Ammon's horn (tissue), 1 donor: ENCODE results near the gene DYRK2.

Experiments used
- DNase-seq: peaks from one replicate; pipeline ENCODE4 v3.0.0-alpha.2; 2016; ENCODE audit warnings: low spot score

Gene DYRK2

DNA sequence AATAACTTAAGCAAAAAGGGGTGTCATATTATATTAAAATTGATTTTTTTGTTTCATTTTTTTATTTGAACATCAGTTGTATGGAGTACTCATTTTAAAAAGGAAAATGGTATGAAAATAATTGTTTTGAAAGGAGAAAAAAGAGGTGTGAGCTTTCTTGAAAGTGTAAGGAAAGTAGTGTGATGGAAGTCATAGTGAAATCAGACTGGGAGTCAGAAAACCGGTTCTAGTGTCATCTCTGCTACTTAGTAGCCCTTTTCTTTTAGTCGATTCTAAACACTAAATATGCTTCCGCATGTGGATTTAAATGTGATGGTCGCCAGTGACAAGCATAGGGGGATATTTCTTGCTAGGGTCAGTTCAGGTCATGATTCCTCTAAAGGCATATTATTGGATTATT lies 1.8 kb upstream of the DYRK2 start:
- no peak for DNase-seq

- no peak for DNase-seq
Observed at GRCh38 chr12:67647181-67647798, 1.3 kb upstream of the DYRK2 start.

DNA sequence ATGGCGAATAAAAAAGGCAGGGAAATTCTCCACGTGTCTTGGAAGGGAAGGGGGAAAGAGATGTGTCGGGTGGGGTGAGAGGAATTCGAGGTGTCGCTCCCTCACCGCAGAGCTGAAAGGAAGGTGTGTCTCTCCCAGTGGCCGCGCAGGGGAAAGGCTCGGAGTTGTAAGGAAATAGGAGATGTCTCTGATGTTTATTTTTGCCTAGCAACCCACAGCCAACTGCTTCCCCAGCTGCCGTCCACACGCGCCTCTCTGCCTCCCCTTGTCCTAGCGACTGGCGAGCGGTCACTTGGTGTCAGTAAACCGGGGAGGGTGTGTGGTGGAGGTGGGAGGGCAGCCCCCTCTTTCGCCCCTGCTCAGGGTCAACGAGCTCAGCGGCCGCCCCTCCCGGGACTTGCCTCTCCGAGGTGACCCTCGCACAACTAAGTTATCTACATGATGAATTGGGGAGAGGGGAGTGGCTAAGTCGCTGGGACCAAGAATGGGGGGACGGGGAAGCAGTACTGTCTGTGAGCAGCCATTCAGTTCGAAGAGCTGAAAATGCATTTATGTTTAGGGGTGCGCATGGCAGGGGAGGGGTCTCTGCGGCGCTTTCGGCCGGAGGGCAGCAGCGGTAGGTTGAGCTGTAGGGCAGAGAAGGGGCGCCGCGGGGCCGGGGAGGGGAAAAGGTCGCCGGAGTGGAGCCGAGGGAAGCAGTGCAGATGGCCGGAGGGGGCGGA lies 585 bp upstream of the DYRK2 start:
- peak; percentile 84 for DNase-seq

DNA sequence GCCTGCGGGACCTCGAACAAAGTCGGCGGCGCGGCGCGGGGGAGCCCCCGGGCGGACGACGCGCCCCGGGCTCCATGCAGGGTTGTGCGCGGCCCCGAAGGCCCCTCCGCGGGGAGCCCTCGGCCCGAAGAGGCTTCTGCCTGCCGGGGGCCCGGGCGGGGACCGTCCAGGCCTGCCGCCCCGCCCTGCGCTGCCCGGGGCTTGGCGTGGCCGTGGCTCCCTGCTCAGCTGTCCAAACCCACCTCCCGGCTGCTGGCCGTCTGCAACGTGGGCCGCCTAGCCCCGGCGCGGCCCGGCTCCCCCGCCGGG lies 670 bp downstream of the DYRK2 start:
- no peak for DNase-seq

DNA sequence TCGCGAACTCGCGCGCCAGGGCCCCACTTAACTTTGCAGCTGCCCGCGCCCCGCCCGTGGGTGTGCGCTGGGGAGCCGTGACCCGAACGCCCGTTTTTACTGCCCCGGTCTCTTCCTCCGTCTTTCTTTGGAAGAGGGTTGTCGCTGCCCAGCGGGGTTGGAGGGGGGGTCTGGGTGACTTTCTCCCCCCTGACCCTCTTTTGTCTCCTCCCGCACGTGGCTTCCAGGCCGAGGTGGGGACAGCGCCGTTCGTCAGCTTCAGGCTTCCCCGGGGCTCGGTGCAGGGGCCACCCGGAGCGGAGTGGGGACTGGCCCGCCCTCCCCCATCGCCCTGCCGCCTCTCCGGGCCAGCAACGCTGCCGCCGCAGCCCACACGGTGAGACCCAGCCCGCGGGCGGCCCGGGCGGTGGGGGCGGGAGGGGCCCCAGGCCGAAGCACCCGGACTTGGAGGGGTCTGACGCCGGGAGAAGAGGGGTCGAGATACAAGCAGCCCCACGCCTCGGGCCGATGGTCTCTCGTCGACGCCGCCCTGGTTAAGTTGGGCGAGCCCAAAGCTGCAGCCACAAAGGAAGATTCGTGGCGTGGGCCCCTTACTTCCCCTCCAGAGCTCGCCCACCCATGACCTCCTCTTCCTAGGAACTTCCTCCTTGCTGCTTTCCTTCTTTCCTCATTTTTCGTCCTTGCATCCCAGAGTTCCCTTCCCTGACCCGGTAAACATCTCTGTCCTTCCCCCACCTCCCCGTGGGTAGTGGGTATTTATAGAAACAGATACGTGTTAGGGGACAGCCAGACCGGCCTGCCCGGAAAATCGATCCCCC lies 1.2 kb downstream of the DYRK2 start:
- peak; percentile 34 for DNase-seq

DNA sequence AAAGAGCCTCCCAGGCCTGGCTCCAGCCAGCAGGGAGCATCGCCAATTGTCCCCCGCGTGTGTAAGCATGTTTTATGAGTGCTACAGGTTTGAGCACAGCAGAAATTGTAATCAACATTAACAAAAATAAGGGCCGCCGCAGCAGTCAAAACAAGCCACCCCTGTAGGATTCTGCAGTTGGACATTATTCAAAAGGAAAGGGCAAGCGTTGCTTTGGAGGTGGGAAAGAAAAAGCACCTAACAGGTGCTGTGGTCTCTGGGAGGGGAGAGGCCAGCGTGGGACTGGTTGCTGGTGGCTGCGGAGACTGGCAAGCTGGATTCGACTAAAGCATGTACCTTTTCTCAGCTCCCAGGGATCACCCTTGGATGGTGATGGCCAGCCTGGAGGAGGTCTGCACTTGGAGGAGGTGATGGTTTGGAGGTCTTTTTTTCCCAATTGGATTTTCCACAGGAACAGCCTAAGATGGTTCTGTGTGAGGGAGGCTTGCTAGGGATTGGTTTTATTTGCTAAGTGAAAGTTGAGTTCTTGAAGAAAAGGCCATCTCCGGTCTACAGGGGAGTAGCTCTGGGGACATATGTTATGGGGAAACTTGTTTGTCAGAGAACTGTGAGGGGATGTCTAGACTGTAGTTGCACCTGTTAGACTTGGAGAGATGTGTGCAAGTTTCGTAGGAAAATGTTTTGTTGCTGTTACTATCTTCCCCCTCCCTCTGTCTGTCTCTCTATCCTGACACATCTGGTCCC lies 2.0 kb downstream of the DYRK2 start:
- DNase-seq = peak; percentile 13

DNA sequence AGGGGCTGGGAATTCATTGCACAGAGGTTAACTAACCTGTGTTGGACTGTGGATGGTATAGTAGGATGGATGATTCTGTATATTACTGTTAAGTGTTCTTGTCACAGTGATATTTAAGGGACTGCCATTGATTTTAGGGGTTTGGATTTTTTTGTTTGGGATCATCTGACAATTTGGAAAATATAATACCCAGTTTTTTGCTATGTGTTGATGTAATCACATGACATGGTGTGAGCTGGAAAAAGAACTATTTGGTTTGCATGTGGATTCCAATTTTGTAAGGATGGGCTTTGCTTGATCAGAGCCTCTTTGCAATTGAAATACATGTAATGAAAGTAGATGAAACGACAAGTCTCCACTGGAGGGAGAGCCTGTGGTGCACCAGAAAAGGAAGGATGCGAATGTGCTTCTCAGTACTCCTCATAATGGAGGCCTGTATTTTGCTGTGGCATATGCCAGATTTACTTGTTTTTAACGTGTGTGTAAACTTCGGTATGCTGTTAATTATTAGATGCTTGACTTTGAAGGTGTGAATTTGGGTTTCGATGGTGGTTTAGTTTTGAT lies 2.7 kb downstream of the DYRK2 start:
- peak; percentile 70 for DNase-seq

DNA sequence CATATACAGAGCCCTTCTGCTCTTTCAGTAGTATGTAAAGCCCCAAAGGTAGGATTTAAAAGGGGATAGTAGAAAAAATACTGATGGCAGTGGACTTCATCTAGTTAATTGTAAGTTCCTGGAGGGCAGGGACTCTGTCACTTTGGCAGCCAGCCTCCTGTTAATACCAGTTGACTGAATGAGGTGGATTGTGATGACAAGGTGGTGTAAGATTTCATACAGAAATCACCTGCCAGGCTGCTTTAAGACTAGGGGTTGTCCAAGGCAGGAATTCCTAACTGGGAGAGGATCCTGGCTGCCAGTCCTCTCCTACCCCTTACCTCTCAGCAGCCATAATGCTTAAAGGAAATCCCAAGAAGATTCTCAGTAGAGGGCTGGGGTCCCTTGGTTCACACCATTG lies 7.3 kb downstream of the DYRK2 start:
- DNase-seq = no peak

GRCh38 chr12:67656251-67656650 lies 7.7 kb downstream of the DYRK2 start:
- DNase-seq = no peak

DNA sequence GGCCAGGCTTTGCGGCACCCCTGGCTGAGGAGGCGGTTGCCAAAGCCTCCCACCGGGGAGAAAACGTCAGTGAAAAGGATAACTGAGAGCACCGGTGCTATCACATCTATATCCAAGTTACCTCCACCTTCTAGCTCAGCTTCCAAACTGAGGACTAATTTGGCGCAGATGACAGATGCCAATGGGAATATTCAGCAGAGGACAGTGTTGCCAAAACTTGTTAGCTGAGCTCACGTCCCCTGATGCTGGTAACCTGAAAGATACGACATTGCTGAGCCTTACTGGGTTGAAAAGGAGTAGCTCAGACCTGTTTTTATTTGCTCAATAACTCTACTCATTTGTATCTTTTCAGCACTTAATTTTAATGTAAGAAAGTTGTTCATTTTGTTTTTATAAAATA lies 9.9 kb downstream of the DYRK2 start:
- DNase-seq = no peak

GRCh38 chr12:67659292-67659691 lies 10.7 kb downstream of the DYRK2 start:
- DNase-seq = no peak

DNA sequence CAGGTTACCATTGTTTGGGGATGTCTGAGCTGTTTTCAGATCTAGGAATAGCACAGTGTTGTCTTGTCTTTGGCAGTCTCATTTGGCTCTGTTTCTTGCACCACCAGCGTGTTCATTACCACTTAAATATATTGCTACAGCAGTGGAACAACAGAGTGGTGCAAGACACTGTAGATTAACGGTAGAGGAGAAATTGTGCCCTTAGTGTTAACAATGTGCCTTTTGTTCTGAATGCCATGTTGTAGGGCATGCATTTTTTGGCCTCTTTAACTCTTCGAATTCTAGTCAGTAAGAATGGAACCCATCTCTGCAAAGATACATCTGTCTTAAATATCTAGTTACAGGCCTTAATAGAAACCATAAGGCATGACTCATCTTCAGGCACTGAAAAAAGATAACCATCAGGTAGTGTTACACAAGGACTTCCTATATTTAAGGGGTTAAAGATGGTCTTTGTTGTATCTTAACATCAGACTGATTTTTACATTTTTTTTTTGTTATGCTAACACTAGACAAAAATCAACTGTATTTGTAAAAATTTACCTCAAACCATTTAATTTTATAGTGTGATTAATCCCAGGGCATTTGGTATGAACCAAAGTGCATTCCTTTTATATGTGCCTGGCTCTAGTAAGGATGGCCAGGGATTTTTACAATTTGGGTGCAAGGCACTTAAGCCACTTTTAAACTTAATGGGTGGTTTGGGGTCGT lies 12.9 kb downstream of the DYRK2 start:
- peak; percentile 40 for DNase-seq

GRCh38 chr12:67662910-67663538 lies 14.5 kb downstream of the DYRK2 start:
- peak; percentile 27 for DNase-seq

DNA sequence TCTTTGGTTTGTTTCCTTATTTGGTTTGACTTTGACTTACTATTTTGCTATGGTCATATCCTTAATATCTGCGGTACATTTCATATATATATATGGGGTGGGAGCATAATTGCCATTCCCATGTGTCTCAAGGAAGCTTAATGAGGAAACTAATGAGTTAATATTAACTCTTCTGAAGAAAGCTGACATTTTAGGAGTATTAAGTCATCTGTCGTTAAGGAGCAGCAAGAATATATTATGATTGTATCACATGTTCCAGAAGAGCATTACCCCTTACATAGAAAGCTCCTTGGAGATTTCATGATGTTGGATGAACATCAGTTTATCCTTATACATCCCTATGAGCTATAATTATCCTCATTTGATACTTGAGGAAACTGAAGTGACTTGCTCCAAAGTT lies 15.6 kb downstream of the DYRK2 start:
- DNase-seq = no peak

- DNase-seq = no peak
Observed at GRCh38 chr12:67665679-67666078, 17.1 kb downstream of the DYRK2 start.

DNA sequence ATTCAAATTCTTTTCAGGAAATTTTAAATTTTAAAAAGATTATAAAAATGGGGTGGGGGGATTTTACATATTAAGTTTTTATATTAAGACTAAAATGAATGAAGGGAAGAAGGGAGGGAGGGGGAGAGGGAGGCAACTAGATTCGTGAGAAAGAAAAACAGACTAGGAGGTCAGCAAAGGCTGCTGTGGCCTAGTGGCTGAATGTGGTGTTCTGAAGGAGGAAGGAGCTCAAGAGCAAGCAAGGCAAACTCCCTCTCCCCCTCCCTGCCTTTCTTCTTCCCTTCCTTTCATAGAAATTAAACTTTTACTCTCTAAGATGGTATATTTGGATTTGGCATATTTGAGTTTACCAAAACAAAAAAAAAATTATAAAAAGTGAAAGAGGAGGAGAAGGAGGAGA lies 18.1 kb downstream of the DYRK2 start:
- DNase-seq = no peak

DNA sequence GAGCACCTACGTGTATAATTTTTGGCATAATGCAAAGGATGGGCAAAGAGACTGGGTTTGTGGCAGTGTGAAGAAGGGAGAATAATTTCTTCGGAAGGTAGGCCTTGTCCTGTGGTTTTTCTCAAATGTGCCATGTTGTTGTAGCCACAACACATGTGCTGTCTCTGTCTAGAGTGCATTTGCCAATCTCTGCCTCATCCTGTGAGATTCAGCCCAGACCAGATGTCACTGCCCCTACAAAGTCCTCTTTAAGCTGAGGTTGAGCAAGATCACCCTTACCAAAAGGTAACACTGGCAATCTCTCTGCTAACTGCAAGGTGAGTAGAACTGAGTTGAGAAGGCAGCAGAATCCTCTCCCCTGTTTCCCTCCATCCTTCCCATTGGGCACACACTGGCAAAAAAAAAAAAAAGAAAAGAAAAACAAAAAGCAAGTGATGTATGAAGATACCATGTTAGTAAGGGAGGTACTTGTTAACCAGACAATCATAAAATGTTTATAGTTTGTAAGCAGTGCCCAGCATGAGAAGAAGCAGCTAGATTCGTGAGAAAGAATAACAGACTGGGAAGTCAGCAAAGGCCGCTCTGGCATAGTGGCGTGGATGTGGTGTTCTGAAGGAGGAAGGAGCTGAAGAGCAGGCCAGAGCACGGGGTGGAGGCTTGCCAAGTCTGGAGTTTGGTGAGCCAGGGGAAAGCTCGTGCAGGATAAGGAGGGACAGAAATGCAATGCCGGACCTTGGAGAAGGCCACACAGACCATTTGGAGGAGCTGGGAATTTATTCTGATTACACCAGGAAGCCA lies 18.9 kb downstream of the DYRK2 start:
- peak; percentile 71 for DNase-seq

GRCh38 chr12:67669217-67669933 lies 20.8 kb downstream of the DYRK2 start:
- no peak for DNase-seq

- no peak for DNase-seq
Observed at GRCh38 chr12:67669934-67670631, 21.5 kb downstream of the DYRK2 start.
